Measurements from ENCODE around the gene TMEM86A.

- no peak for TF ChIP-seq CTCF (IDR thresholded peaks at IDR 0.05)
- no peak for TF ChIP-seq POLR2A (IDR thresholded peaks at IDR 0.05)
Measured at GRCh38 chr11:18707811-18708340, 9.3 kb downstream of the TMEM86A start.

All from heart left ventricle (tissue), 13 donors.